HepG2 (cell line): Measurements from ENCODE around the gene ETF1. TPM values are rescaled to one million over a fixed set of nuclear protein-coding genes. Genes with fewer than 3 reads are reported as not detected.
A peak's percentile ranks its signal among the peaks of the same experiment; 100 is the strongest.

Experiments
- ARNT ChIP-seq: fragments of 450-650 bp; IDR thresholded peaks from 2 replicates; pipeline ENCODE4 v1.6.1; 2017
- BRD4 ChIP-seq: sonication (generic); formaldehyde crosslinking; IDR thresholded peaks from 2 replicates; pipeline ENCODE4 v1.4.0; 2020; ENCODE audit warnings: missing genetic modification reagents
- CENPT ChIP-seq: sonication (generic); formaldehyde crosslinking; IDR thresholded peaks from 2 replicates; pipeline ENCODE4 v1.8.0; 2022; ENCODE audit warnings: low read depth, mild to moderate bottlenecking, moderate library complexity, missing genetic modification reagents
- CREM ChIP-seq, 2 experiments: sonication (generic) in 1 of 2; formaldehyde crosslinking in 1 of 2; IDR thresholded peaks; 2 replicates each; pipeline versions ENCODE4 v1.4.0 to v1.6.1; 2016 to 2020; ENCODE audit warnings: antibody characterized with exemption in 1 of 2, mild to moderate bottlenecking in 1 of 2, missing genetic modification reagents in 1 of 2
- DR1 ChIP-seq: sonication (generic); formaldehyde crosslinking; IDR thresholded peaks from 2 replicates; pipeline ENCODE4 v1.8.0; 2021; ENCODE audit warnings: mild to moderate bottlenecking, missing genetic modification reagents, inconsistent platforms
- HNRNPH1 ChIP-seq: fragments of 200-400 bp; formaldehyde crosslinking; optimal IDR thresholded peaks from 2 replicates; pipeline ENCODE3; 2017; ENCODE audit warnings: mild to moderate bottlenecking, low read depth, low read length
- HNRNPK ChIP-seq: fragments of 200-400 bp; formaldehyde crosslinking; IDR thresholded peaks from 2 replicates; pipeline ENCODE4 v1.6.1; 2018; ENCODE audit warnings: low read length, low read depth, moderate library complexity, mild to moderate bottlenecking; ENCODE audit not compliant: poor library complexity, severe bottlenecking
- MXD4 ChIP-seq: IDR thresholded peaks from 2 replicates; pipeline ENCODE4 v1.6.1; 2016; ENCODE audit warnings: mild to moderate bottlenecking, missing biosample characterization, missing genetic modification reagents
- MYNN ChIP-seq: sonication (generic); formaldehyde crosslinking; IDR thresholded peaks from 2 replicates; pipeline ENCODE4 v1.4.0; 2020; ENCODE audit warnings: mild to moderate bottlenecking, low read depth, missing genetic modification reagents
- PHF5A ChIP-seq: IDR thresholded peaks from one replicate; pipeline ENCODE4 v1.6.1; 2018; ENCODE audit warnings: low read depth, missing genetic modification reagents; ENCODE audit not compliant: unreplicated experiment
- RARG ChIP-seq: sonication (generic); formaldehyde crosslinking; IDR thresholded peaks from 2 replicates; pipeline ENCODE4 v1.4.0; 2020; ENCODE audit warnings: low read depth, mild to moderate bottlenecking, missing genetic modification reagents
- SMC3 ChIP-seq: IDR thresholded peaks from 2 replicates; pipeline ENCODE4 v1.6.1; 2011; ENCODE audit warnings: low read length, improper control_type of control experiment
- SYNCRIP ChIP-seq: fragments of 200-400 bp; formaldehyde crosslinking; IDR thresholded peaks from 2 replicates; pipeline ENCODE4 v1.6.1; 2018; ENCODE audit warnings: mild to moderate bottlenecking, low read depth, low read length; ENCODE audit not compliant: insufficient read depth
- TGIF2 ChIP-seq: IDR thresholded peaks from 2 replicates; pipeline ENCODE4 v1.6.1; 2016; ENCODE audit warnings: control low read depth, missing compliant biosample characterization
- ZFP36L1 ChIP-seq: sonication (generic); formaldehyde crosslinking; IDR thresholded peaks from 2 replicates; pipeline ENCODE4 v1.8.0; 2022; ENCODE audit warnings: mild to moderate bottlenecking, missing genetic modification reagents, moderate library complexity
- ZNF230 ChIP-seq: sonication (generic); formaldehyde crosslinking; IDR thresholded peaks from 2 replicates; pipeline ENCODE4 v1.4.0; 2020; ENCODE audit warnings: mild to moderate bottlenecking, missing genetic modification reagents
- ZNF451 ChIP-seq: sonication (generic); formaldehyde crosslinking; IDR thresholded peaks from 2 replicates; pipeline ENCODE4 v1.5.0; 2020; ENCODE audit warnings: mild to moderate bottlenecking, missing genetic modification reagents
- ZNF557 ChIP-seq: sonication (generic); formaldehyde crosslinking; IDR thresholded peaks from 2 replicates; pipeline ENCODE4 v1.4.0; 2020; ENCODE audit warnings: missing genetic modification reagents
- ZNF792 ChIP-seq: IDR thresholded peaks from 2 replicates; pipeline ENCODE4 v1.6.1; 2016
- polyA plus RNA-seq, 8 experiments: library from polyadenylated mRNA; depleted of rRNA in 3 of 8; stranded (reverse) in 7 of 8; unstranded in 1 of 8; fragments of >200 nt; fragmentation: Illumina TruSeq in 4 of 8; extraction: Trizol in 4 of 8; gene quantifications; 2 replicates each; pipeline versions ENCODE4 v1.2.1 to v1.2.3, GENCODE V29; 2011 to 2016; ENCODE audit warnings: low read depth in 4 of 8, missing spikeins in 1 of 8, mixed read lengths in 1 of 8; ENCODE audit not compliant: insufficient read depth in 1 of 8
- total RNA-seq, 5 experiments: library from RNA; depleted of rRNA; stranded (reverse); fragments of >200 nt; fragmentation: Illumina TruSeq; extraction: Trizol; gene quantifications; 2 replicates each; pipeline ENCODE4 v1.2.3, GENCODE V29; 2016; ENCODE audit warnings: low read depth in 1 of 5
- TF ChIP-seq, protein P1 (sequence below): sonication (generic); formaldehyde crosslinking; IDR thresholded peaks from 2 replicates; pipeline ENCODE4 v1.4.0; 2020; ENCODE audit warnings: missing genetic modification reagents
- TF ChIP-seq, protein P2 (sequence below): sonication (generic); formaldehyde crosslinking; IDR thresholded peaks from 2 replicates; pipeline ENCODE4 v1.5.0; 2020; ENCODE audit warnings: missing genetic modification reagents, mild to moderate bottlenecking, borderline replicate concordance
- TF ChIP-seq, protein P3 (sequence below): sonication (generic); formaldehyde crosslinking; IDR thresholded peaks from 2 replicates; pipeline ENCODE4 v1.5.0; 2020; ENCODE audit warnings: missing genetic modification reagents
- TF ChIP-seq, protein P4 (sequence below): IDR thresholded peaks from 2 replicates; pipeline ENCODE4 v1.6.1; 2018; ENCODE audit warnings: missing genetic modification reagents

ETF1 gene
- total and polyA plus RNA-seq, 2 of the 13 experiments (the other 11 are each of a cell fraction or from before 2014, with no cell fraction given): 52.1 to 184 TPM

DNA sequence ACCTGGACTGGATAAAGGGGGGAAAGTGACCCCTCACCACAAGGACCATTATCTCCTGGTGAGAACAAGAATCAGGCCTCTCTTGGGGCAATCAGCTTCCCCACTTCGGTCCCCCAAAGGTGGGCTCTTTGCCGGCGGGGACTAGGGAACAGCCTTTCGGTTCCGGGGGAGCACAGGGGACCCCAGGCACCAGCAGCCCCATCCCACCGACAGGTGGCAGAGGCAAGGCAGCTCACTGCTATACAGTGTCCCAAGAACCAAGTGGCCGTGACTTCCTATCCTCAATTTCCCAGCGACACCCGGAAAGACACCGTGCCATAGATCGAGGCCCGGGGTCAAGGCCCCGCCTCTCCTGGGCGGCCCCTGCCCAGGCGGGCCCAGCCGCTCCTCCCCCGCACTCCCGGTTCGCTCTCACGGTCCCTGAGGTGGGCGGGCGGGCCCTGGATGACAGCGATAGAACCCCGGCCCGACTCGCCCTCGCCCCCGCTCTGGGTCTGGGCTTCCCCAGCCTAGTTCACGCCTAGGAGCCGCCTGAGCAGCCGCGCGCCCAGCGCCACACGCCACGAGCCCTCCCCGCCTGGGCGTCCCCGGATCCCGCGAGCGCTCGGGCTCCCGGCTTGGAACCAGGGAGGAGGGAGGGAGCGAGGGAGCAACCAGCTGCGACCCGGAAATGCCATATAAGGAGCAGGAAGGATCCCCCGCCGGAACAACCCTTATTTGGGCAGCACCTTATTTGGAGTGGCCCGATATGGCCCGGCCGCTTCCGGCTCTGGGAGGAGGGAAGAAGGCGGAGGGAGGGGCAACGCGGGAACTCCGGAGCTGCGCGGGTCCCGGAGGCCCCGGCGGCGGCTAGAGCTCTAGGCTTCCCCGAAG lies 78.4 kb downstream of the ETF1 start (continued):
- TF ChIP-seq, protein P1, sequence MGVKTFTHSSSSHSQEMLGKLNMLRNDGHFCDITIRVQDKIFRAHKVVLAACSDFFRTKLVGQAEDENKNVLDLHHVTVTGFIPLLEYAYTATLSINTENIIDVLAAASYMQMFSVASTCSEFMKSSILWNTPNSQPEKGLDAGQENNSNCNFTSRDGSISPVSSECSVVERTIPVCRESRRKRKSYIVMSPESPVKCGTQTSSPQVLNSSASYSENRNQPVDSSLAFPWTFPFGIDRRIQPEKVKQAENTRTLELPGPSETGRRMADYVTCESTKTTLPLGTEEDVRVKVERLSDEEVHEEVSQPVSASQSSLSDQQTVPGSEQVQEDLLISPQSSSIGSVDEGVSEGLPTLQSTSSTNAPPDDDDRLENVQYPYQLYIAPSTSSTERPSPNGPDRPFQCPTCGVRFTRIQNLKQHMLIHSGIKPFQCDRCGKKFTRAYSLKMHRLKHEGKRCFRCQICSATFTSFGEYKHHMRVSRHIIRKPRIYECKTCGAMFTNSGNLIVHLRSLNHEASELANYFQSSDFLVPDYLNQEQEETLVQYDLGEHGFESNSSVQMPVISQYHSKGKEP (CRISPR knock-in tag): no peak
- TF ChIP-seq ZNF557 (no peak), ZNF230 (CRISPR knock-in tag) (peak; percentile 50; the same call in 1 of the 2 replicates), SMC3 (no peak), PHF5A (CRISPR knock-in tag) (no peak), HNRNPH1 (no peak), DR1 (CRISPR knock-in tag) (0 out of 2 replicates have a peak, but pooled peaks have one; percentile 0), MXD4 (peak; percentile 42; the same call in 1 of the 2 replicates), CREM (IDR thresholded peaks at IDR 0.05) (no peak), CREM (CRISPR knock-in tag; IDR thresholded peaks at IDR 0.05) (no peak), BRD4 (CRISPR knock-in tag) (no peak), ZNF792 (CRISPR knock-in tag) (0 out of 2 replicates have a peak, but pooled peaks have one; percentile 7), TGIF2 (CRISPR knock-in tag) (no peak), CENPT (no peak), SYNCRIP (no peak), HNRNPK (peak; percentile 77), MYNN (CRISPR knock-in tag) (peak; percentile 20; the same call in 1 of the 2 replicates), ZFP36L1 (CRISPR knock-in tag) (no peak), ZNF451 (no peak; the same call in 1 of the 2 replicates), ARNT (no peak), RARG (no peak)
- TF ChIP-seq, protein P2, sequence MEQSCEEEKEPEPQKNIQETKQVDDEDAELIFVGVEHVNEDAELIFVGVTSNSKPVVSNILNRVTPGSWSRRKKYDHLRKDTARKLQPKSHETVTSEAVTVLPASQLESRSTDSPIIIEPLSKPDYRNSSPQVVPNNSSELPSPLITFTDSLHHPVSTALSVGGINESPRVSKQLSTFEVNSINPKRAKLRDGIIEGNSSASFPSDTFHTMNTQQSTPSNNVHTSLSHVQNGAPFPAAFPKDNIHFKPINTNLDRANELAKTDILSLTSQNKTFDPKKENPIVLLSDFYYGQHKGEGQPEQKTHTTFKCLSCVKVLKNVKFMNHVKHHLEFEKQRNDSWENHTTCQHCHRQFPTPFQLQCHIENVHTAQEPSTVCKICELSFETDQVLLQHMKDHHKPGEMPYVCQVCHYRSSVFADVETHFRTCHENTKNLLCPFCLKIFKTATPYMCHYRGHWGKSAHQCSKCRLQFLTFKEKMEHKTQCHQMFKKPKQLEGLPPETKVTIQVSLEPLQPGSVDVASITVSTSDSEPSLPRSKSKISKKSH: no peak
- TF ChIP-seq, protein P3, sequence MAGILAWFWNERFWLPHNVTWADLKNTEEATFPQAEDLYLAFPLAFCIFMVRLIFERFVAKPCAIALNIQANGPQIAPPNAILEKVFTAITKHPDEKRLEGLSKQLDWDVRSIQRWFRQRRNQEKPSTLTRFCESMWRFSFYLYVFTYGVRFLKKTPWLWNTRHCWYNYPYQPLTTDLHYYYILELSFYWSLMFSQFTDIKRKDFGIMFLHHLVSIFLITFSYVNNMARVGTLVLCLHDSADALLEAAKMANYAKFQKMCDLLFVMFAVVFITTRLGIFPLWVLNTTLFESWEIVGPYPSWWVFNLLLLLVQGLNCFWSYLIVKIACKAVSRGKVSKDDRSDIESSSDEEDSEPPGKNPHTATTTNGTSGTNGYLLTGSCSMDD (CRISPR knock-in tag): no peak
- TF ChIP-seq, protein P4, sequence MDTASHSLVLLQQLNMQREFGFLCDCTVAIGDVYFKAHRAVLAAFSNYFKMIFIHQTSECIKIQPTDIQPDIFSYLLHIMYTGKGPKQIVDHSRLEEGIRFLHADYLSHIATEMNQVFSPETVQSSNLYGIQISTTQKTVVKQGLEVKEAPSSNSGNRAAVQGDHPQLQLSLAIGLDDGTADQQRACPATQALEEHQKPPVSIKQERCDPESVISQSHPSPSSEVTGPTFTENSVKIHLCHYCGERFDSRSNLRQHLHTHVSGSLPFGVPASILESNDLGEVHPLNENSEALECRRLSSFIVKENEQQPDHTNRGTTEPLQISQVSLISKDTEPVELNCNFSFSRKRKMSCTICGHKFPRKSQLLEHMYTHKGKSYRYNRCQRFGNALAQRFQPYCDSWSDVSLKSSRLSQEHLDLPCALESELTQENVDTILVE (CRISPR knock-in tag): 0 out of 2 replicates have a peak, but pooled peaks have one; percentile 21
